PC-3 (cell line): ENCODE data around the gene UBE2E2. TPM values are rescaled to one million over a fixed set of nuclear protein-coding genes. Genes with fewer than 3 reads are reported as not detected.
A peak's percentile ranks its signal among the peaks of the same experiment; 100 is the strongest.

Experiments
- ATAC-seq: fragments of 200-7000 bp; cut with Tn5 transposase; 2 replicates; pipeline ENCODE4 v1.9.1; 2020; ENCODE audit warnings: mild to moderate bottlenecking, moderate library complexity
- BruUV-seq: library from RNA; stranded (reverse); fragments of 400-500 nt; replicated peaks from 2 replicates; lab custom pipeline; 2021; lab: Mats Ljungman, UMichigan
- CTCF ChIA-PET: fragments of 300-600 bp; sonication (Branson Sonifier 250); formaldehyde crosslinking; loops from one replicate; lab custom pipeline; 2022; ENCODE audit warnings: antibody characterized with exemption; lab: Charles Lee
- POLR2A ChIA-PET: fragments of 300-600 bp; sonication (Branson Sonifier 250); formaldehyde crosslinking; loops from one replicate; lab custom pipeline; 2022; ENCODE audit warnings: antibody characterized with exemption; ENCODE audit not compliant: unreplicated experiment; lab: Charles Lee
- DNase-seq: peaks from one replicate; pipeline ENCODE4 v3.0.0-alpha.2; 2015
- H2AFZ ChIP-seq: fragments of 300-600 bp; sonication (generic); 2 replicates; pipeline ENCODE4 v1.6.0; 2016; ENCODE audit warnings: antibody characterized with exemption, low read length
- H3F3A ChIP-seq: fragments of 300-600 bp; sonication (generic); one replicate; pipeline ENCODE4 v1.6.0; 2017; ENCODE audit warnings: antibody characterized with exemption, low read length, control low read depth, mild to moderate bottlenecking; ENCODE audit not compliant: unreplicated experiment
- H3K27ac ChIP-seq: fragments of 300-600 bp; sonication (generic); 2 replicates; pipeline ENCODE4 v1.5.1; 2016; ENCODE audit warnings: mild to moderate bottlenecking, low read length
- H3K27me3 ChIP-seq: fragments of 300-600 bp; sonication (generic); 2 replicates; pipeline ENCODE4 v1.6.1; 2016; ENCODE audit warnings: low read length, mixed read lengths
- H3K36me3 ChIP-seq: fragments of 300-600 bp; sonication (generic); 2 replicates; pipeline ENCODE4 v1.6.1; 2016; ENCODE audit warnings: low read depth, mixed run types, low read length, mixed read lengths
- H3K4me1 ChIP-seq: fragments of 300-600 bp; sonication (generic); 2 replicates; pipeline ENCODE4 v1.5.1; 2016; ENCODE audit warnings: low read length; ENCODE audit not compliant: insufficient read depth
- H3K4me2 ChIP-seq: fragments of 300-600 bp; sonication (generic); 2 replicates; pipeline ENCODE4 v1.6.0; 2016; ENCODE audit warnings: low read length
- H3K4me3 ChIP-seq: fragments of 300-600 bp; sonication (generic); 2 replicates; pipeline ENCODE4 v1.5.1; 2016; ENCODE audit warnings: mild to moderate bottlenecking, low read length, mixed read lengths
- H3K79me2 ChIP-seq: fragments of 300-600 bp; sonication (generic); 2 replicates; pipeline ENCODE4 v1.6.1; 2017; ENCODE audit warnings: low read length, mixed read lengths
- H3K9ac ChIP-seq: fragments of 300-600 bp; sonication (generic); 2 replicates; pipeline ENCODE4 v1.6.0; 2016; ENCODE audit warnings: mild to moderate bottlenecking, low read length
- H3K9me2 ChIP-seq: fragments of 300-600 bp; sonication (generic); replicated peaks from 2 replicates; pipeline ENCODE4 v1.6.1; 2016; ENCODE audit warnings: mixed run types, low read length, mixed read lengths
- H3K9me3 ChIP-seq: fragments of 300-600 bp; sonication (generic); 2 replicates; pipeline ENCODE4 v1.6.1; 2016; ENCODE audit warnings: low read length, mixed read lengths
- H4K20me1 ChIP-seq: fragments of 300-600 bp; sonication (generic); 2 replicates; pipeline ENCODE4 v1.6.1; 2016; ENCODE audit warnings: low read length, mixed read lengths
- CTCF ChIP-seq: fragments of 300-600 bp; sonication (generic); conservative IDR thresholded peaks from 2 replicates; pipeline ENCODE4 v1.5.1; 2017; ENCODE audit warnings: antibody characterized with exemption, low read depth, mild to moderate bottlenecking, low read length
- EZH2 ChIP-seq: fragments of 300-600 bp; sonication (generic); IDR thresholded peaks from one replicate; pipeline ENCODE4 v1.6.1; 2017; ENCODE audit warnings: antibody characterized with exemption, mild to moderate bottlenecking, low read length; ENCODE audit not compliant: unreplicated experiment
- EZH2phosphoT487 ChIP-seq: fragments of 300-600 bp; sonication (generic); IDR thresholded peaks from 2 replicates; pipeline ENCODE4 v1.6.1; 2018; ENCODE audit warnings: mild to moderate bottlenecking, antibody characterized with exemption, low read length, borderline replicate concordance
- intact Hi-C: fragments of 100-400 bp; cut with micrococcal nuclease; formaldehyde crosslinking; loops from 2 replicates; pipeline ENCODE4 v1.9.0; 2023
- total RNA-seq: library from RNA; depleted of rRNA; stranded (reverse); fragments of >200 nt; gene quantifications from 2 replicates; pipeline ENCODE4 v1.2.3, GENCODE V29; 2014

Gene UBE2E2
- total RNA-seq, 1 experiment from 2014 or later, result 25.6 TPM

DNA sequence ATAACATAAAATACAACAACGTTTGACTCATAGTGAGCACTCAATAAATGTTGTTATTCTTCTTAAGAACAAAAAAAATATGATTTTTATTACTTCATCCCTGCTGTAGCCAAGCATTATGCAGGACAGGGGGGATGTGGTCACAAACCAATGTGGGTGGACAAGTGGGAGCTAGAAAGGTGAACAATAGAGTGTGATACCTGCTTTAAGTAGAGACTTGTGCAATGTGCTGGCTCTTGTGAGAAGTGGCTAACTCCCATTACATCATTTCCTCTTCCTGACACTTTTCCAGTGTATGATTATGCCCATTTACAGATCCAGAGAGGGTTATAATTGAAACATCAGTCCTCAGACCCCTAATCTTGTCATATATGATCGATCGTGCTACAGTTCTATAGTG lies 193.6 kb downstream of the UBE2E2 start:
- intact Hi-C loops, result no loop called here
- H2AFZ ChIP-seq, result no peak overlapping the region
- H3K4me2 ChIP-seq, result no peak overlapping the region
- H3K9ac ChIP-seq, result no peak overlapping the region
- no peak overlapping the region for H3K27ac ChIP-seq
- H3K36me3 ChIP-seq, result no peaks in the 10 kb centered on the region
- BruUV-seq, result no TSS peak
- H3F3A ChIP-seq, result no peaks in the 10 kb centered on the region
- ChIA-PET CTCF (no interaction called here), POLR2A (no interaction called here)
- no peaks in the 10 kb centered on the region for H3K79me2 ChIP-seq
- H4K20me1 ChIP-seq, result no peaks in the 10 kb centered on the region
- no peaks in the 10 kb centered on the region for H3K4me1 ChIP-seq
- no peaks in the 10 kb centered on the region for H3K9me2 ChIP-seq
- DNase-seq (no peak), ATAC-seq (no peak)
- TF ChIP-seq EZH2, result no peak
- no peak for TF ChIP-seq CTCF
- TF ChIP-seq EZH2phosphoT487, result no peak
- no peaks in the 10 kb centered on the region for H3K27me3 ChIP-seq
- H3K9me3 ChIP-seq, result no peaks in the 10 kb centered on the region
- no peak overlapping the region for H3K4me3 ChIP-seq

- H3K4me1 ChIP-seq, result no peaks in the 10 kb centered on the region
- intact Hi-C loops, result no loop called here
- no peak overlapping the region for H3K4me2 ChIP-seq
- no peaks in the 10 kb centered on the region for H4K20me1 ChIP-seq
- no peak for TF ChIP-seq EZH2
- no peak for TF ChIP-seq EZH2phosphoT487
- TF ChIP-seq CTCF, result no peak
- no peak overlapping the region for H2AFZ ChIP-seq
- H3K27me3 ChIP-seq, result no peaks in the 10 kb centered on the region
- ChIA-PET POLR2A (no interaction called here), CTCF (no interaction called here)
- DNase-seq, result no peak
- BruUV-seq, result no TSS peak
- H3K4me3 ChIP-seq, result no peak overlapping the region
- H3K36me3 ChIP-seq, result no peaks in the 10 kb centered on the region
- H3K9me2 ChIP-seq, result no peaks in the 10 kb centered on the region
- no peak for ATAC-seq
- no peak overlapping the region for H3K9ac ChIP-seq
- no peaks in the 10 kb centered on the region for H3K9me3 ChIP-seq
- H3K79me2 ChIP-seq, result no peaks in the 10 kb centered on the region
- H3K27ac ChIP-seq, result no peak overlapping the region
- H3F3A ChIP-seq, result no peaks in the 10 kb centered on the region
These were observed 196.1 kb downstream of the UBE2E2 start for GRCh38 chr3:23399221-23399620.

DNA sequence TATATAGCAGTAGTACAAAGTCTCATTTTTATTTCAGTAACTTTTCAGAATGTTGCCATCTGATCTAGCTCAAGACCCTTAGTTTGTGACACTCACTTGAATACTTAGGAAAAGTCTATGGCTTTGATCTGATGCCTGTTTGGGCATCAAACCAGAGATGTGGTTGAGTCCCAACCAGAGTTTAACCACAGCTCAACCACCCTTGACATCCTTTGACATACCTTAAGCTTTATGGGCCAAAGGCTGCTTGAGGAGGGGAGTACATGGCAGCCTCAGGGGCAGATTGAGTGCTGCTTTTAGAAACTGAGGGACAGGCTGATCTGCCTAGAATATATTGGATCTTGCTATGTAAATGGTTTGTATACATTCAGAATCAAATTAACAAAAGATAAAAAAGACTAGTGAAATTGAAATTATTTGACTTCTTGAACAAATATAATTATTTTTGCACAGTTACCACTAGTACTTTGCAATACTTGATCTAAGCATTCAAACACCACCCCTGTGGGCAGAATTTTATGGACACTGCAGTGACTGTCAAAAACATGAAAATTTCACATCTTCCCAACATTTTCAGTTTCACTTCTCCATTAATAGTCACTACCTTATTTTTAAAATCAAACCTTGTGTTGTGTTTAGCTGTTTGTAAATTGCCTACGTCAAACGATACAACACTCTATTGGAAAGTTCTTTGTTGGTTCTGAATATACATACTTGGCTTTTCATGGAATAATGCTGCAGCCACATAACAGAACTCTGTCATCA lies 199.8 kb downstream of the UBE2E2 start:
- intact Hi-C loops, result no loop called here
- H3F3A ChIP-seq, result no peaks in the 10 kb centered on the region
- H4K20me1 ChIP-seq, result no peaks in the 10 kb centered on the region

More for the DNA sequence above, 199.8 kb downstream of the UBE2E2 start:
- no TSS peak for BruUV-seq
- DNase-seq (peak; percentile 12), ATAC-seq (no peak)
- no peak for TF ChIP-seq EZH2
- no peak for TF ChIP-seq CTCF
- TF ChIP-seq EZH2phosphoT487, result no peak
- no peaks in the 10 kb centered on the region for H3K9me3 ChIP-seq
- no peak overlapping the region for H3K9ac ChIP-seq
- no peak overlapping the region for H3K4me3 ChIP-seq
- H3K4me2 ChIP-seq, result no peak overlapping the region
- ChIA-PET CTCF (no interaction called here), POLR2A (no interaction called here)
- H3K27me3 ChIP-seq, result no peaks in the 10 kb centered on the region
- no peaks in the 10 kb centered on the region for H3K36me3 ChIP-seq
- no peaks in the 10 kb centered on the region for H3K9me2 ChIP-seq
- no peaks in the 10 kb centered on the region for H3K79me2 ChIP-seq
- H2AFZ ChIP-seq, result no peak overlapping the region
- no peaks in the 10 kb centered on the region for H3K4me1 ChIP-seq
- no peak overlapping the region for H3K27ac ChIP-seq
